CD14-positive monocyte (primary cell): Measurements from ENCODE around the gene OR7D2. TPM values are rescaled to one million over a fixed set of nuclear protein-coding genes. Genes with fewer than 3 reads are reported as not detected.

ENCODE experiments used
- DNase-seq, 3 donors: peaks; one replicate each; pipeline ENCODE4 v3.0.0-alpha.2; 2011 to 2022
- H2AFZ ChIP-seq: 2 replicates; pipeline ENCODE4 v1.6.0; 2012; ENCODE audit warnings: mild to moderate bottlenecking, low read depth, low read length, inconsistent platforms; ENCODE audit not compliant: insufficient read depth, poor library complexity, severe bottlenecking
- H3K27ac ChIP-seq, 2 donors: 1 replicate in 1 of 2; 2 replicates in 1 of 2; pipeline ENCODE4 v1.5.1; 2012 to 2013; ENCODE audit warnings: low read length in 2 of 2, control low read depth in 1 of 2, inconsistent platforms in 1 of 2, low read depth in 1 of 2, mild to moderate bottlenecking in 1 of 2
- H3K27me3 ChIP-seq, 2 donors: one replicate each; pipeline versions ENCODE4 v1.6.0 to v1.6.1; 2011 to 2013; ENCODE audit warnings: low read length in 2 of 2; ENCODE audit not compliant: control insufficient read depth in 2 of 2, insufficient read depth in 2 of 2
- H3K36me3 ChIP-seq, 2 donors: replicated peaks in 1 of 2; 1 replicate in 1 of 2; 2 replicates in 1 of 2; pipeline versions ENCODE4 v1.5.1 to v1.6.1; 2012 to 2013; ENCODE audit warnings: low read length in 2 of 2, control low read depth in 1 of 2, inconsistent platforms in 1 of 2, mild to moderate bottlenecking in 1 of 2; ENCODE audit not compliant: insufficient read depth in 2 of 2, control insufficient read depth in 1 of 2
- H3K4me1 ChIP-seq, 2 donors: 1 replicate in 1 of 2; 2 replicates in 1 of 2; pipeline versions ENCODE4 v1.5.1 to v1.6.1; 2012 to 2013; ENCODE audit warnings: low read length in 2 of 2, control low read depth in 1 of 2, inconsistent platforms in 1 of 2, mild to moderate bottlenecking in 1 of 2, moderate library complexity in 1 of 2; ENCODE audit not compliant: insufficient read depth in 2 of 2, control insufficient read depth in 1 of 2
- H3K4me2 ChIP-seq: replicated peaks from 2 replicates; pipeline ENCODE3; 2012; ENCODE audit warnings: low read length, moderate library complexity, mild to moderate bottlenecking; ENCODE audit not compliant: poor library complexity, severe bottlenecking; ENCODE audit errors: extremely low read depth
- H3K4me3 ChIP-seq, 3 experiments: fragments of 200-600 bp in 1 of 3; sonication (generic) in 1 of 3; replicated peaks in 1 of 3; 1 replicate in 2 of 3; 2 replicates in 1 of 3; pipeline ENCODE4 v1.5.1; 2011 to 2013; ENCODE audit warnings: low read length in 3 of 3, mild to moderate bottlenecking in 3 of 3, control low read depth in 2 of 3, low read depth in 2 of 3, inconsistent platforms in 1 of 3, moderate library complexity in 1 of 3
- H3K79me2 ChIP-seq: 2 replicates; pipeline ENCODE4 v1.6.0; 2012; ENCODE audit warnings: mild to moderate bottlenecking, control low read depth, inconsistent platforms, low read length, moderate library complexity; ENCODE audit not compliant: insufficient read depth
- H3K9ac ChIP-seq: 2 replicates; pipeline ENCODE4 v1.6.0; 2017; ENCODE audit warnings: low read length, mild to moderate bottlenecking; ENCODE audit not compliant: insufficient read depth, poor library complexity, severe bottlenecking
- H3K9me3 ChIP-seq, 2 donors: replicated peaks in 1 of 2; 1 replicate in 1 of 2; 2 replicates in 1 of 2; pipeline versions ENCODE4 v1.5.1 to v1.6.1; 2012 to 2013; ENCODE audit warnings: low read length in 2 of 2, control low read depth in 1 of 2; ENCODE audit not compliant: control insufficient read depth in 1 of 2, insufficient read depth in 1 of 2
- H4K20me1 ChIP-seq: 2 replicates; pipeline ENCODE4 v1.6.0; 2012; ENCODE audit warnings: mild to moderate bottlenecking, low read length, control low read depth, moderate library complexity; ENCODE audit not compliant: insufficient read depth
- H3K27ac Mint-ChIP-seq, 7 donors: one replicate each; pipeline ENCODE4 v1.8.0; 2020; ENCODE audit warnings: mild to moderate bottlenecking in 7 of 7, mixed read lengths in 7 of 7, moderate library complexity in 6 of 7, inconsistent platforms in 2 of 7
- H3K27me3 Mint-ChIP-seq, 3 donors: one replicate each; pipeline ENCODE4 v1.8.0; 2021 to 2022; ENCODE audit warnings: low read depth in 3 of 3, mild to moderate bottlenecking in 3 of 3, mixed read lengths in 3 of 3, moderate library complexity in 3 of 3, inconsistent platforms in 1 of 3
- H3K36me3 Mint-ChIP-seq, 2 donors: one replicate each; pipeline ENCODE4 v1.8.0; 2020; ENCODE audit warnings: mixed read lengths in 2 of 2, inconsistent platforms in 1 of 2, mild to moderate bottlenecking in 1 of 2
- H3K4me1 Mint-ChIP-seq: one replicate; pipeline ENCODE4 v1.8.0; 2020; ENCODE audit warnings: mild to moderate bottlenecking, mixed read lengths
- H3K4me3 Mint-ChIP-seq, 2 donors: one replicate each; pipeline ENCODE4 v1.8.0; 2020; ENCODE audit warnings: mild to moderate bottlenecking in 2 of 2, mixed read lengths in 2 of 2, moderate library complexity in 1 of 2
- H3K9me3 Mint-ChIP-seq, 7 donors: one replicate each; pipeline ENCODE4 v1.8.0; 2020 to 2022; ENCODE audit warnings: mixed read lengths in 7 of 7, mild to moderate bottlenecking in 6 of 7, moderate library complexity in 6 of 7, inconsistent platforms in 2 of 7
- WGBS: methylation state at CpG from one replicate; pipeline ENCODE4 v1.1.5; 2013; ENCODE audit warnings: missing lambda C conversion rate; ENCODE audit not compliant: insufficient coverage; 5-methylcytosine and 5-hydroxymethylcytosine counted together
- intact Hi-C, 2 donors: fragments of 100-400 bp; cut with micrococcal nuclease; formaldehyde crosslinking; loops; one replicate each; pipeline versions ENCODE4 v1.15.0 to v1.15.1; 2023
- polyA plus RNA-seq, 3 donors: library from polyadenylated mRNA; depleted of rRNA in 1 of 3; unstranded in 2 of 3; stranded (reverse) in 1 of 3; fragments of 300-500 nt in 2 of 3; fragments of >200 nt in 1 of 3; fragmentation: Illumina TruSeq in 2 of 3; gene quantifications; 1 replicate in 2 of 3; 2 replicates in 1 of 3; pipeline ENCODE4 v1.2.3, GENCODE V29; 2012 to 2021
- TF ChIP-seq, protein P1 (sequence below): fragments of 200-600 bp; IDR thresholded peaks from one replicate; pipeline ENCODE4 v1.8.0; 2022; ENCODE audit warnings: antibody characterized with exemption, mild to moderate bottlenecking

The OR7D2 gene
- polyA plus RNA-seq, 3 donors: 0.05 TPM; not detected in 2

DNA sequence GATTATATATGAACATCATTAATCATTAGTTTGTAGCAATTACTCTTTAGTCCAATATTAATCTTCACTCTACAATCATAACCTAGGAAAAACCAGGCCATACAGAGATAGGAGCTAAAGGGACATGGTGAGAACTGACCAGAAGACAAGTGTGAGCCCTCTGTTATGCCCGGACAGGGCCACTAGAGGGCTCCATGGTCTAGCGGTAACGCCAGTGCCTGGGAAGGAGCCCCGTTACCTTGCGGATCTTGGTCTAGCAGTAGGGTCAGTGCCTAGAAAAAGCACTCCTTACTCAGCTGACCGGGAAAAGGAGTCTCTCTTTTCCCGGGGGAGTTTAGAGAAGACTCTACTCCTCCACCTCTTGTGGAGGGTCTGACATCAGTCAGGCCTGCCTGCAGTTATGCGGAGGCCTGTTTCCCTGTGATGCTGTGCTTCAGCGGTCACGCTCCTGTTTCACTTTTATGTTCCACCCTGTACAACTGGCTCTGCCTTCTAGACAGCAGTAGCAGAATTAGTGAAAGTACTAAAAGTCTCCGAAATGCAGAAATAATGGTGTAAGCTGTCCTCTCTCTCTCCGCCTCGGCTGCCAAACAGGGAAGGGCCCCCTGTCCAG is 26.8 kb downstream of the OR7D2 start:
- peaks cover 0 to 17% (median 7%) of the 10 kb centered on the region in 3 donors for H3K27me3 Mint-ChIP-seq
- intact Hi-C loops: loop anchor here (5.0 to 10.0 kb wide), 2 partner anchors 589 to 592 kb away; no protein-coding TSS in a partner anchor
- TF ChIP-seq, protein P1, sequence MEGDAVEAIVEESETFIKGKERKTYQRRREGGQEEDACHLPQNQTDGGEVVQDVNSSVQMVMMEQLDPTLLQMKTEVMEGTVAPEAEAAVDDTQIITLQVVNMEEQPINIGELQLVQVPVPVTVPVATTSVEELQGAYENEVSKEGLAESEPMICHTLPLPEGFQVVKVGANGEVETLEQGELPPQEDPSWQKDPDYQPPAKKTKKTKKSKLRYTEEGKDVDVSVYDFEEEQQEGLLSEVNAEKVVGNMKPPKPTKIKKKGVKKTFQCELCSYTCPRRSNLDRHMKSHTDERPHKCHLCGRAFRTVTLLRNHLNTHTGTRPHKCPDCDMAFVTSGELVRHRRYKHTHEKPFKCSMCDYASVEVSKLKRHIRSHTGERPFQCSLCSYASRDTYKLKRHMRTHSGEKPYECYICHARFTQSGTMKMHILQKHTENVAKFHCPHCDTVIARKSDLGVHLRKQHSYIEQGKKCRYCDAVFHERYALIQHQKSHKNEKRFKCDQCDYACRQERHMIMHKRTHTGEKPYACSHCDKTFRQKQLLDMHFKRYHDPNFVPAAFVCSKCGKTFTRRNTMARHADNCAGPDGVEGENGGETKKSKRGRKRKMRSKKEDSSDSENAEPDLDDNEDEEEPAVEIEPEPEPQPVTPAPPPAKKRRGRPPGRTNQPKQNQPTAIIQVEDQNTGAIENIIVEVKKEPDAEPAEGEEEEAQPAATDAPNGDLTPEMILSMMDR: peak; percentile 94
- H3K4me3 ChIP-seq: no peak overlapping the region
- H3K36me3 ChIP-seq: no peaks in the 10 kb centered on the region
- no peaks in the 10 kb centered on the region for H3K36me3 Mint-ChIP-seq
- H2AFZ ChIP-seq: peak overlapping the region; percentile 63
- no peaks in the 10 kb centered on the region for H3K4me1 ChIP-seq
- H3K79me2 ChIP-seq: no peaks in the 10 kb centered on the region
- H3K27ac ChIP-seq: no peak overlapping the region
- DNase-seq: peak; percentile 30 to 59 (median 44)
- 22% methylated on average over 8 of the region's 13 CpGs for WGBS
- no peaks in the 10 kb centered on the region for H3K27me3 ChIP-seq
- no peaks in the 10 kb centered on the region for H4K20me1 ChIP-seq
- H3K4me3 Mint-ChIP-seq: peak overlapping the region; percentile 52 to 76
- H3K4me1 Mint-ChIP-seq: peaks cover 5% of the 10 kb centered on the region
- no peaks in the 10 kb centered on the region for H3K9me3 ChIP-seq
- H3K9me3 Mint-ChIP-seq: peaks cover 0 to 3% (median 0%) of the 10 kb centered on the region in 7 donors
- H3K9ac ChIP-seq: no peak overlapping the region
- peak overlapping the region in 1 of 7 donors; percentile 33 for H3K27ac Mint-ChIP-seq
- peak overlapping the region; percentile 22 for H3K4me2 ChIP-seq

DNA sequence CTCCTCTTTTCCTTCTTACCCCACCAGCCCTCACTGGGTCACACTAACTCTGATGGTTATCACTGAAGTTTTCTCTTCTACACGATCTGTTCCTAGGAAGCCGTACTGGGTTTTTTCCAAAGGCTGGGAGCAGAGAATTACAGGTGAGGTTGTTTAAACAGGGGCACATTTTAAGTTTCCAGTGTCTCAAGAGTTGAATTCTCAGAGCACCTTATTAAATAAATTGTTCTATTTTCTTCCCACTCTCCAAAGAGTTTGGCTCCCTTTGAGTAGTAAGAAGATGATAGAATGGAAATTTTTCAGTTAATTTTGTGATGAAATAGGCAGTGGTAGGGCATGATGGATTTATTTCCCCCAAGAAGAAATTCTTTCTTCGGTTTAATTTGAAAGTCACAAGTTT is 40.7 kb downstream of the OR7D2 start, which contains the start of gene OR7D4:
Gene OR7D4, minus strand, starts transcription at position 101 of the 400 bp plus-strand sequence. CDS start 4,752 bp downstream, outside the sequence.
- no peak within 1 kb of the TSS for H3K9ac ChIP-seq
- H3K36me3 ChIP-seq: no peaks in the 10 kb centered on the region
- H3K4me1 ChIP-seq: no peaks in the 10 kb centered on the region
- H3K27me3 ChIP-seq: no peaks in the 10 kb centered on the region
- no peaks in the 10 kb centered on the region for H3K79me2 ChIP-seq
- no peak for DNase-seq
- H3K27ac Mint-ChIP-seq: no peak within 1 kb of the TSS
- H4K20me1 ChIP-seq: no peaks in the 10 kb centered on the region
- H3K4me3 ChIP-seq: no peak within 1 kb of the TSS
- no peaks in the 10 kb centered on the region for H3K4me1 Mint-ChIP-seq
- intact Hi-C loops: no loop called here
- no peak within 1 kb of the TSS for H2AFZ ChIP-seq
- H3K36me3 Mint-ChIP-seq: no peaks in the 10 kb centered on the region
- no CpG with 5 or more reads among the region's 3 CpGs for WGBS
- TF ChIP-seq, protein P1: no peak
- peaks cover 13 to 17% of the 10 kb centered on the region in 2 donors for H3K9me3 ChIP-seq
- H3K9me3 Mint-ChIP-seq: peaks cover 8 to 32% (median 23%) of the 10 kb centered on the region in 7 donors
- H3K27ac ChIP-seq: no peak within 1 kb of the TSS
- no peak within 1 kb of the TSS for H3K4me3 Mint-ChIP-seq
- no peak within 1 kb of the TSS for H3K4me2 ChIP-seq
- H3K27me3 Mint-ChIP-seq: peaks cover 2 to 5% (median 3%) of the 10 kb centered on the region in 3 donors

Other genes with a start within 250 kb of the OR7D2 start
- not detected for gene MUC16, start 168.6 kb upstream of the OR7D2 start, polyA plus RNA-seq
- gene OR1M1, start 91.9 kb upstream of the OR7D2 start, polyA plus RNA-seq: not detected
- not detected for gene OR7G2, start 71.5 kb upstream of the OR7D2 start, polyA plus RNA-seq
- gene OR7G1, start 63.2 kb upstream of the OR7D2 start, polyA plus RNA-seq: not detected
- gene OR7G3, start 52.0 kb upstream of the OR7D2 start, polyA plus RNA-seq: not detected
- gene ZNF317, start 38.6 kb upstream of the OR7D2 start, polyA plus RNA-seq: 10 to 100 TPM; 17.3 to 25.5 (median 20.7) TPM
- not detected for gene OR7D4, start 40.6 kb downstream of the OR7D2 start, polyA plus RNA-seq
- gene OR7E24, start 72.0 kb downstream of the OR7D2 start, polyA plus RNA-seq: not detected
- gene ZNF699, start 130.9 kb downstream of the OR7D2 start, polyA plus RNA-seq: 10 to 100 TPM in 1 of 3 donors, 1 to 10 TPM in 2; 3.4 to 18.5 (median 5.6) TPM
- 10 to 100 TPM in 1 of 3 donors, 1 to 10 TPM in 2; 9.0 to 16.0 (median 9.1) TPM for gene ZNF559, start 145.2 kb downstream of the OR7D2 start, polyA plus RNA-seq
- gene ZNF177, start 184.0 kb downstream of the OR7D2 start, polyA plus RNA-seq: under 1 TPM in 2 of 3 donors, not detected in 1; 0.22 to 0.51 TPM